NB4 (cell line): ENCODE results near the gene RPS15.
A peak's percentile ranks its signal among the peaks of the same experiment; 100 is the strongest.

Source experiments
- DNase-seq: peaks from one replicate; pipeline ENCODE4 v3.0.0; 2010; ENCODE audit warnings: low read depth
- H3K4me3 ChIP-seq: one replicate; pipeline ENCODE4 v1.5.1; 2011; ENCODE audit warnings: mild to moderate bottlenecking, low read depth, low read length, moderate library complexity
- MYC ChIP-seq: IDR thresholded peaks from 2 replicates; pipeline ENCODE4 v1.6.1; 2011; ENCODE audit warnings: low read depth, low read length
- POLR2A ChIP-seq: IDR thresholded peaks from 2 replicates; pipeline ENCODE4 v1.6.1; 2011; ENCODE audit warnings: mild to moderate bottlenecking; ENCODE audit not compliant: insufficient read length; ENCODE audit errors: extremely low read depth
- TF ChIP-seq, protein P1 (sequence below): IDR thresholded peaks from 2 replicates; pipeline ENCODE4 v1.6.1; 2011; ENCODE audit warnings: low read depth, low read length
- TF ChIP-seq, protein P2 (sequence below): IDR thresholded peaks from one replicate; pipeline ENCODE4 v1.5.1; 2012; ENCODE audit warnings: low read depth, low read length

The RPS15 gene

DNA sequence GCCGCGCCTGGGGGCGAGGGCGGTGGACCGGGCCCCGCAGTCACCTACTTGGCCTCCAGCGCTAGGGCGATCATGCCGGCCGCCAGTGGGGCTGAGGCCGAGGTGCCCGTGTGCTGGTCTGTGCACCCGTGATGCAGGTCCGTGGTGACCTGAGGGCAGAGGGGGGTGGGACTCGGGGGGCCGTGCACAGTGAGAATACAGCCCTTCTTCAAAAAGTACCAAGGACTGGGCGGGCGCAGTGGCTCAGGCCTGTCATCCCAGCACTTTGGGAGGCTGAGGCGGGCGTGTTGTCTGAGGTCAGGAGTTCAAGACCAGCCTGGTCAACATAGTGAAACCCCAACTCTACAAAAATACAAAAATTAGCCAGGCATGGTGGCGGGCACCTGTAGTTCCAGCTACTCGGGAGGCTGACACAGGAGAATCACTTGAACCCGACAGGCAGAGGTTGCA, 45.8 kb downstream of the RPS15 start:
- no peak overlapping the region for H3K4me3 ChIP-seq
- no peak for DNase-seq
- no peak for TF ChIP-seq MYC
- TF ChIP-seq, protein P1, sequence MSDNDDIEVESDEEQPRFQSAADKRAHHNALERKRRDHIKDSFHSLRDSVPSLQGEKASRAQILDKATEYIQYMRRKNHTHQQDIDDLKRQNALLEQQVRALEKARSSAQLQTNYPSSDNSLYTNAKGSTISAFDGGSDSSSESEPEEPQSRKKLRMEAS: no peak
- TF ChIP-seq, protein P2, sequence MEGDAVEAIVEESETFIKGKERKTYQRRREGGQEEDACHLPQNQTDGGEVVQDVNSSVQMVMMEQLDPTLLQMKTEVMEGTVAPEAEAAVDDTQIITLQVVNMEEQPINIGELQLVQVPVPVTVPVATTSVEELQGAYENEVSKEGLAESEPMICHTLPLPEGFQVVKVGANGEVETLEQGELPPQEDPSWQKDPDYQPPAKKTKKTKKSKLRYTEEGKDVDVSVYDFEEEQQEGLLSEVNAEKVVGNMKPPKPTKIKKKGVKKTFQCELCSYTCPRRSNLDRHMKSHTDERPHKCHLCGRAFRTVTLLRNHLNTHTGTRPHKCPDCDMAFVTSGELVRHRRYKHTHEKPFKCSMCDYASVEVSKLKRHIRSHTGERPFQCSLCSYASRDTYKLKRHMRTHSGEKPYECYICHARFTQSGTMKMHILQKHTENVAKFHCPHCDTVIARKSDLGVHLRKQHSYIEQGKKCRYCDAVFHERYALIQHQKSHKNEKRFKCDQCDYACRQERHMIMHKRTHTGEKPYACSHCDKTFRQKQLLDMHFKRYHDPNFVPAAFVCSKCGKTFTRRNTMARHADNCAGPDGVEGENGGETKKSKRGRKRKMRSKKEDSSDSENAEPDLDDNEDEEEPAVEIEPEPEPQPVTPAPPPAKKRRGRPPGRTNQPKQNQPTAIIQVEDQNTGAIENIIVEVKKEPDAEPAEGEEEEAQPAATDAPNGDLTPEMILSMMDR: no peak
- no peak for TF ChIP-seq POLR2A

DNA sequence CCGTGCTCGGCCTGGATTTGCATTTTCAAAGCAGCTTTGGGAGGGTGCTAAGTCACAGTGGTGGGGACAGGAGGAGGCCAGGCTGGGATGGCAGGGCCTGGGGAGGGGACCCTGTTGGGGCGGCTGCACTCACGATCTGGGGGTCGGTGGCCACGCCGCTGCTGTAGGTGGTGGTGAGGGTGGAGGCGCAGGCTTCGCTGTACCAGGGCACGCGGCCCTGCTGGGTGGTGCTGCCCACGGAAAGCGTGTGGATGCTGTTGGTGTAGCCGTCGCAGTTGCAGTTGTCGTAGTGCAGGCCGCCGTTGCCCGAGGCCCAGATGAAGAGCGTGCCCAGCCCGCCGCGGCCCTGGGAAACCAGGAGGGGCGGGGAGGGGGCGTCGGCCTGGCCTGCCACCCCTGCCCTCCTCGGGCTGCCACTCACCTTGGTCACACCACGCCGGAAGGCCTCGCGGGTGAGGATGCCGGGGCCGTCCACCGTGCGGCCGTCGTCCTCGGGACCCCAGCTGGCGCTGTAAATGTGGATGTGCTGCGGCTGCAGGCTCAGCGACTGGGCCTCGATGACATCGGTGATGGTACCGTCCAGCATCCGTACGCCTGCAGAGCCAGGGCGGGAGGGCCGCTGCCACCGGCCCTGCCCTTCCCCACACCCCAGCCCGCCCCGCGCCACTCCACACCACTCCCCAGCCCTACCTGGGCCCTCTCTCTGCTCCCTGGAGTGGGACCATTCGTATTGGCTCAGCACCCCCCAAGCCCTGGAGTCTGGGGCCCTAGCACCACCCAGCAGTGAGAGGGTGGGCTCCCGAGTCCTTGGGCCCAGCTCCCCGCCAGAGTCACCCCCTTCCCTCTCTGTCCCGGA, 48.8 kb downstream of the RPS15 start:
- no peak overlapping the region for H3K4me3 ChIP-seq
- no peak for DNase-seq
- TF ChIP-seq, protein P2: no peak
- TF ChIP-seq MYC: no peak
- TF ChIP-seq POLR2A: no peak
- TF ChIP-seq, protein P1: no peak

DNA sequence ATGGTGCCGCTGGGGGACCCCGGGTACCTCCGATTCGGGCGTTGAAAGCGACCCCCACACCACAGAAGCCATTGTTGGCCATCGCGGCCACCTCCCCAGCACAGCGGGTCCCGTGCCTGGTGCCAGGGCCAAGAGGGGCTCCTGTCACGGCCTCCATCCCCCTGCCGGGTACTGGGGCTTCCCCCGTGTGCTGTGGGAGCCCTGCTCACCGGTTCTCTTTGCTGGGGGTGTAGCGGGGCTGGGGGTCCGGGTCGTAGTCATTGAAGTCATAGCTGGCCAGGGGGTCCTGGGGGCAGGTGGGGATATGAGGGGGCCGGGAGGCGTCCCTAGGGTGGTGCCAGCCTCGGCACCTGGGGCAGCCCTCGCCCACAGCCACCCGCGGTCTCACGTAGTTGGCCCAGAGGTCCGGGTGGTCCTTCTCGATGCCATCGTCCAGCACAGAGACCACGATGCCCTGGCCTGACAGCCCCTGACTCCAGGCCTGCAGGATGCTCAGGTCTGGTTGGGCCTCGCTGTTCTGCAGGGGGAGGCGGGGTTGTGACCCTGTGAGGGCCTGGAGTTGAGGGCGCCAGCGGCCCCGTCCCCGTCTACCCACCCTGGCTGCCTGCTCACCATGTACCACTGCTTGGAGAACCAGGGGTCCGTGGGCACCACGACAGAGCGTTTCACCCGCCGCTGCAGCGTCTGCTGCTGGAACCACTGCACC, 49.5 kb downstream of the RPS15 start:
- TF ChIP-seq MYC (no peak), POLR2A (no peak)
- TF ChIP-seq, protein P2: no peak
- TF ChIP-seq, protein P1: no peak

DNA sequence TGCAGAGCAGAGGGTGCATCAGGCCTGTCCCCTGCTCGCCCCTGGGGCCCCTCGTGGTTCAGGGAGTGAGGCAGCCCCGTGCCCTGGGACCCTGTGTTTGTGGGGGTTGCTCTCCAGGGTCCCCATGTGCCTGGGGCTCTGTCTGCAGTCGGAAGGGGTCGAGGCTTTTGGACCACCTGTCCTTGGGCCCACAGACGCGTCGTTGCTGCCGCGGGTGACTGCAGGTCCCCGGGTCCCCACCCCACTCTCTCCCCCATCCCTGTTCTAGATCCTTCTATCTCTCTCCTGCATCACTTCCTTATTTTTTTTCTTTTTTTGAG, 50.0 kb downstream of the RPS15 start:
- no peak for DNase-seq
- TF ChIP-seq MYC (no peak), POLR2A (no peak)
- TF ChIP-seq, protein P2: no peak
- TF ChIP-seq, protein P1: no peak
- no peak overlapping the region for H3K4me3 ChIP-seq

More for the DNA sequence above, 49.5 kb downstream of the RPS15 start:
- no peak overlapping the region for H3K4me3 ChIP-seq
- DNase-seq: no peak

DNA sequence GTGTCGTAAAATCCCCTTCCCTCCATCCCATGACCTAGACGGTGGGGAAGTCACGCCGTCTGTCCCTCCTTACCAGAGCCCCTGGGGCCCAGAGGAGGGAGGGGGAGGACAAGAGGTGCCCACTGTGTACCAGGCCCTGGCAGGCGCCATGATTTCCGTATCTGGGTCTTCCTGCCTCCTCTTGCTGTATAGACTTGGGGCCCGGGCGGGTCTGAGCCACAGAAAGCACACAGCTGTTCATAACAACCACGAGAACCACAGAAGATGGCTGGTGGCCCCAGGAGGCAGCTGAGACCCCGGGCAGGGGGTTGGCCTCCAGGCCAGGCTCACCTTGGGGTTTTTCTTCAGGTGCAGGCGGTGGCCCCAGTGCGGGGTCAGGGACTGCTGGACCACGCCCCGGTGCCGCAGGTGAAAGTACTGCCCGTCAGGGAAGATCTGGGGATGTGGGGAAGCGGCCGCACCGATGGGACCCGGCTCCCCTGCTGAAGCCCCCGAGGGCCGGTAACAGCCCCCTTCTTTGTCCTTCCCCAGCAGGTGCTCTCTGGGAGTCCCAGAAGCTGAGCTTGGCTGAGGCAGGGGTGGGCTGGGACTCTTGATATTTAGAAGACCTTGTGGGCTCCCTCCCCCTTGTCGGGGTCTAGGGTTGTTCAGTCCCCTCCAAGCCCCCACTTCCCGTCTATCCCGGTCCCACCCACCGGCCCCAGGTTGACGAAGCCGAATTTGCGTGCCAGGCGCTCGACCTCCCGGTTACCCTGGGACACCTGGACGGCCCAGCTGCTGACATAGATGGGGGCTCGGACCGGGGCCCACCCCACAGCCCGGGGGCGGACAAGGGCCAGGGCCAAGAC, 51.5 kb downstream of the RPS15 start:
- TF ChIP-seq MYC: no peak
- peak; percentile 32 for TF ChIP-seq POLR2A
- H3K4me3 ChIP-seq: peak overlapping the region; percentile 21
- DNase-seq: no peak
